SH-SY5Y (cell line): ENCODE measurements around the gene PZP.

Source experiments
- GATA2 ChIP-seq: IDR thresholded peaks from 2 replicates; pipeline ENCODE4 v1.6.1; 2011; ENCODE audit warnings: mild to moderate bottlenecking, low read depth, low read length
- GATA3 ChIP-seq: IDR thresholded peaks from 2 replicates; pipeline ENCODE4 v1.6.1; 2011; ENCODE audit warnings: low read depth, mild to moderate bottlenecking, low read length, moderate library complexity

Gene PZP

GRCh38 chr12:9211687-9212086 lies 3.5 kb upstream of the PZP start:
- TF ChIP-seq GATA2 (no peak), GATA3 (no peak)

GRCh38 chr12:9204380-9204779 lies 3.8 kb downstream of the PZP start:
- no peak for TF ChIP-seq GATA2
- TF ChIP-seq GATA3: no peak

DNA sequence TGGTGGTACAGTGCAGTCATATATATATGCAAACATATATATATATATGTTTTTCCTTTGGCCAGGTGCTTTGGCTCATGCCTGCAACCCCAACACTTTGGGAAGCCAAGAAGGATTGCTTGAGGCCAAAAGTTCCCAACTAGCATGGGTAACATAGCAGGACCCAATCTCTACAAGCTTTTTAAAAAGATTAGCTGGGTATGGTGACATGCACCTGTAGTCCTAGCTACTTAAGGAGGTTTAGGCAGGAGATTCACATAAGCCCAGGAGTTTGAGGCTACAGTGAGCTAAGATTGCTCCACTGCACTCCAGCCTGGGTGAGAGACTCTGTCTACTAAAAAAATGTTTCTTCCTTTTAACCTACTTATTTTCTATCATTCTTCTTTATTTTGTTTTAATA lies 10.2 kb downstream of the PZP start:
- TF ChIP-seq GATA3 (no peak), GATA2 (no peak)

- TF ChIP-seq GATA3 (no peak), GATA2 (no peak)
These were observed 23.9 kb downstream of the PZP start for GRCh38 chr12:9184276-9184675.

DNA sequence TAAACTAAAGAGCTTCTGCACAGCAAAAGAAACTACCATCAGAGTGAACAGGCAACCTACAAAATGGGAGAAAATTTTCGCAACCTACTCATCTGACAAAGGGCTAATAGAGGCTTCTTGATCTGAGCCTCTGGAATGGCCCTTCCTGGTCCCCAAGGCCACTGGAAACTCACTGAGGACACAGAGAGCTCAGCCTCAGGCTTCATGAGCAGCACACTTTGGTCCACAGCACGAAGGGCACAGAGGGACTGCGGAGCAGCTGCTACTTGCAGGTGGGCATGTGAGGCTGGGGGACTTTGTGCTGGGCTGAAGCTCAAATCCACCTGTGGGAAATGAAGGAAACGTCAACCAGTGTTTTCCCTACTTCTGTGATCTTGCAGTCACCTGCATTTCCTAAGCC lies 27.4 kb downstream of the PZP start:
- TF ChIP-seq GATA3: no peak
- TF ChIP-seq GATA2: no peak

GRCh38 chr12:9179781-9180180 lies 28.4 kb downstream of the PZP start:
- TF ChIP-seq GATA2 (no peak), GATA3 (no peak)

- TF ChIP-seq GATA3: no peak
- no peak for TF ChIP-seq GATA2
These were observed 38.1 kb downstream of the PZP start for GRCh38 chr12:9169979-9170634.

- no peak for TF ChIP-seq GATA3
- TF ChIP-seq GATA2: no peak
These were observed 44.8 kb downstream of the PZP start for GRCh38 chr12:9163392-9163791.

DNA sequence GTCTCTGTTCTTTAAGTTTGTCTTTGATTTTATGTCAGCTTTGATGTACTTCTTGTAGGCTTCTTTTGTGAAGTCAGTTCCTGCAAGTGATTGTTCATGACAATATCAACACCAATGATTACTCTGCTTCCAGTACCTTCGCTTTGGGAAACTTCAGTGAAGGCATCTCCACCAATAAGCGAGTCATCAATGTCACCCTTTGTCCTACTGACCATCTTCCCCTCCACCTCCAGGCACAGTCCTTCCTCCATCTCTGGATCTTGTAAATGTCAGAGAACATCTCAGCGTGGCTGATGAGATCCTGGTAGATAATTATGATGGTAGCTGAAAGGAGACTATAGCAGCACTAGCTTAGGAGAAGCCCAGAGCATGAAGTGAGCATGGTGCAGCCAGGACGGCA lies 52.1 kb downstream of the PZP start:
- TF ChIP-seq GATA2 (no peak), GATA3 (no peak)

DNA sequence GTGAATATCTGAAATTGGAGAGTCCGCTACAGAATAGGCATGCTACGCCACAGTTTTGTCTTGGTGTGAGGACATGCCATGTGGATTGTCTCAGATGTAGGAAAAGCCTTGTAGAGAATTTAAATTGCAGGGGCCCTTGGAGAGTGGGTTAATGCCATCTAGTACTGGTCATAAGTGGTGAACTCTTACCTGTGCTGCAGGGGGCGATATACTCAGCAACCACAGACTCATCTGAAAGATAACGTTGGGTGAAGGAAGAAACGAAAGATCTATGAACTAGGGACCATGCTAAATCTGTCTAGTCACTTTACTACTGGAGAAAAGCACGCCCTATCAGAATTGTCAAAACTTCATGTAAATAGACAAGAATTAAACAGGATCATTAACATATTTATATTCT lies 58.8 kb downstream of the PZP start:
- TF ChIP-seq GATA3 (no peak), GATA2 (no peak)

DNA sequence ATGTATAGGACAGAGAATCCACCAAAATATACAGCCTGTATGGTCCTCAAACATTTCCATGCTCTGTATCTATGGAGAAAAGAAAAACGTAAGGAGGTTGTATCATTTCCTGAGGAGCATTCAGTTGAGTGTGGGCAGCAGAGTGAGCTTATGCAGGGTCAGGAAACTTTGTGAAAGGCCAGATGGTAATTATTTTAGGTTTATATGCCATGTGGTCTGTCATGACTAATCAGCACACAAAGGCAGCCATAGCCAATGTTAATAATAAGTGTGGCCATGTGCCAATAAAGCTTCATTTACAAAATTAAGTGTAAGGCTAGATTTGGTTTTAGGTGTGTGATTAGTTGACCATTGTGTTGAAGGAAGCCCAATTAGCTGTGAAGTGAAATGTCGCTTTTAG lies 59.3 kb downstream of the PZP start:
- no peak for TF ChIP-seq GATA2

GRCh38 chr12:9147461-9147860 lies 60.7 kb downstream of the PZP start:
- TF ChIP-seq GATA3 (no peak), GATA2 (no peak)

DNA sequence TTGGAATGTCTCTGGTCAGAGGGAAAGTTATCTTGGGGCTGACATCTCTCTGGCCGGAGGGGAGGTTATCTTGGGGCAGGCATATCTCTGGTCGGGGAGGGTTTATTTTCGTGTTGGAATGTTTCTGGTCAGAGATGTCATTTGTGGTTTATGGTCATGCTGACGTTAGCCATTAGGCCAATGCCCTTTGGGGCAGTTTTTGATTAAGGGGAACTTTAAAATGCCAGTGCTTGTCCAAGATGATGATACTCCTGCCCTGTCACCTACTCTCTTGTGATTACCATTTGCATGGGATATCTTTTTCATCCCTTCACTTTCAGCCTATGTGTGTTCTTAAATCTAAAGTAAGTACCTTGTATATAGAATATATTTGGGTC lies 63.5 kb downstream of the PZP start:
- TF ChIP-seq GATA3 (no peak), GATA2 (no peak)

- TF ChIP-seq GATA3 (no peak), GATA2 (no peak)
These were observed 64.1 kb downstream of the PZP start for GRCh38 chr12:9143929-9144729.

- no peak for TF ChIP-seq GATA3
- no peak for TF ChIP-seq GATA2
These were observed 65.1 kb downstream of the PZP start for GRCh38 chr12:9143137-9143536.
